ENCODE data around the gene DGKG.

DGKG gene

GRCh38 chr3:186172353-186172752 is 189.7 kb downstream of the DGKG start:
- no peak for DNase-seq (ENCODE audit: low read depth, low spot score)
- Histone ChIP-seq H3K4me1 (ENCODE audit: insufficient read depth, insufficient read length) (no peaks in the 10 kb centered on the region), H3K36me3 (ENCODE audit: insufficient read depth, insufficient read length, low read length) (no peaks in the 10 kb centered on the region), H3K27me3 (ENCODE audit: insufficient read depth, insufficient read length) (no peaks in the 10 kb centered on the region), H3K9me3 (ENCODE audit: insufficient read depth, low read length) (no peaks in the 10 kb centered on the region; the same call in 1 of the 2 replicates), H3K4me3 (ENCODE audit: insufficient read length, low read depth) (no peak overlapping the region), H3K9ac (ENCODE audit: insufficient read length, low read depth) (no peak overlapping the region)
- TF ChIP-seq ZNF274 (IDR thresholded peaks at IDR 0.05; ENCODE audit: low read depth, low read length), result no peak
- no peak for TF ChIP-seq SUZ12 (IDR thresholded peaks at IDR 0.05; ENCODE audit: extremely low read depth, insufficient read depth, insufficient read length)
- TF ChIP-seq YY1 (IDR thresholded peaks at IDR 0.05; ENCODE audit: insufficient read depth, insufficient read length), result no peak

- H3K36me3 ChIP-seq (ENCODE audit: insufficient read depth, insufficient read length, low read length), result no peaks in the 10 kb centered on the region
- no peak for DNase-seq (ENCODE audit: low read depth, low spot score)
- H3K9ac ChIP-seq (ENCODE audit: insufficient read length, low read depth), result no peak overlapping the region
- H3K4me3 ChIP-seq (ENCODE audit: insufficient read length, low read depth), result no peak overlapping the region
- no peaks in the 10 kb centered on the region for H3K9me3 ChIP-seq (ENCODE audit: insufficient read depth, low read length)
- TF ChIP-seq ZNF274 (IDR thresholded peaks at IDR 0.05; ENCODE audit: low read depth, low read length) (no peak), YY1 (IDR thresholded peaks at IDR 0.05; ENCODE audit: insufficient read depth, insufficient read length) (no peak), SUZ12 (IDR thresholded peaks at IDR 0.05; ENCODE audit: extremely low read depth, insufficient read depth, insufficient read length) (no peak)
- no peaks in the 10 kb centered on the region for H3K27me3 ChIP-seq (ENCODE audit: insufficient read depth, insufficient read length)
- no peaks in the 10 kb centered on the region for H3K4me1 ChIP-seq (ENCODE audit: insufficient read depth, insufficient read length)
These were observed 190.5 kb downstream of the DGKG start for GRCh38 chr3:186171521-186171920.

- H3K27me3 ChIP-seq (ENCODE audit: insufficient read depth, insufficient read length), result no peaks in the 10 kb centered on the region
- no peak for TF ChIP-seq SUZ12 (IDR thresholded peaks at IDR 0.05; ENCODE audit: extremely low read depth, insufficient read depth, insufficient read length)
- no peak for TF ChIP-seq ZNF274 (IDR thresholded peaks at IDR 0.05; ENCODE audit: low read depth, low read length)
- TF ChIP-seq YY1 (IDR thresholded peaks at IDR 0.05; ENCODE audit: insufficient read depth, insufficient read length), result no peak
- H3K4me1 ChIP-seq (ENCODE audit: insufficient read depth, insufficient read length), result no peaks in the 10 kb centered on the region
- no peaks in the 10 kb centered on the region for H3K36me3 ChIP-seq (ENCODE audit: insufficient read depth, insufficient read length, low read length)
- no peaks in the 10 kb centered on the region for H3K9me3 ChIP-seq (ENCODE audit: insufficient read depth, low read length)
- no peak overlapping the region for H3K9ac ChIP-seq (ENCODE audit: insufficient read length, low read depth)
- no peak for DNase-seq (ENCODE audit: low read depth, low spot score)
- no peak overlapping the region for H3K4me3 ChIP-seq (ENCODE audit: insufficient read length, low read depth)
These were observed 191.5 kb downstream of the DGKG start for GRCh38 chr3:186170516-186170915.

GRCh38 chr3:186169379-186169778 is 192.7 kb downstream of the DGKG start:
- H3K36me3 ChIP-seq (ENCODE audit: insufficient read depth, insufficient read length, low read length), result no peaks in the 10 kb centered on the region
- TF ChIP-seq YY1 (IDR thresholded peaks at IDR 0.05; ENCODE audit: insufficient read depth, insufficient read length) (no peak), SUZ12 (IDR thresholded peaks at IDR 0.05; ENCODE audit: extremely low read depth, insufficient read depth, insufficient read length) (no peak), ZNF274 (IDR thresholded peaks at IDR 0.05; ENCODE audit: low read depth, low read length) (no peak)
- no peak overlapping the region for H3K4me3 ChIP-seq (ENCODE audit: insufficient read length, low read depth)
- DNase-seq (ENCODE audit: low read depth, low spot score), result no peak
- H3K27me3 ChIP-seq (ENCODE audit: insufficient read depth, insufficient read length), result peaks cover 3% of the 10 kb centered on the region
- H3K4me1 ChIP-seq (ENCODE audit: insufficient read depth, insufficient read length), result no peaks in the 10 kb centered on the region
- no peaks in the 10 kb centered on the region for H3K9me3 ChIP-seq (ENCODE audit: insufficient read depth, low read length)
- H3K9ac ChIP-seq (ENCODE audit: insufficient read length, low read depth), result no peak overlapping the region

GRCh38 chr3:186168976-186169375 is 193.1 kb downstream of the DGKG start:
- H3K27me3 ChIP-seq (ENCODE audit: insufficient read depth, insufficient read length), result peaks cover 3% of the 10 kb centered on the region
- no peak for TF ChIP-seq YY1 (IDR thresholded peaks at IDR 0.05; ENCODE audit: insufficient read depth, insufficient read length)
- no peak for TF ChIP-seq SUZ12 (IDR thresholded peaks at IDR 0.05; ENCODE audit: extremely low read depth, insufficient read depth, insufficient read length)
- no peak for TF ChIP-seq ZNF274 (IDR thresholded peaks at IDR 0.05; ENCODE audit: low read depth, low read length)
- no peak overlapping the region for H3K9ac ChIP-seq (ENCODE audit: insufficient read length, low read depth)
- no peaks in the 10 kb centered on the region for H3K36me3 ChIP-seq (ENCODE audit: insufficient read depth, insufficient read length, low read length)
- H3K4me1 ChIP-seq (ENCODE audit: insufficient read depth, insufficient read length), result no peaks in the 10 kb centered on the region
- H3K9me3 ChIP-seq (ENCODE audit: insufficient read depth, low read length), result no peaks in the 10 kb centered on the region
- no peak overlapping the region for H3K4me3 ChIP-seq (ENCODE audit: insufficient read length, low read depth)
- no peak for DNase-seq (ENCODE audit: low read depth, low spot score)

GRCh38 chr3:186167646-186168395 is 194.2 kb downstream of the DGKG start:
- Histone ChIP-seq H3K9me3 (ENCODE audit: insufficient read depth, low read length) (no peaks in the 10 kb centered on the region), H3K27me3 (ENCODE audit: insufficient read depth, insufficient read length) (peaks cover 3% of the 10 kb centered on the region), H3K4me1 (ENCODE audit: insufficient read depth, insufficient read length) (no peaks in the 10 kb centered on the region), H3K4me3 (ENCODE audit: insufficient read length, low read depth) (no peak overlapping the region), H3K9ac (ENCODE audit: insufficient read length, low read depth) (no peak overlapping the region), H3K36me3 (ENCODE audit: insufficient read depth, insufficient read length, low read length) (no peaks in the 10 kb centered on the region)
- no peak for DNase-seq (ENCODE audit: low read depth, low spot score)
- TF ChIP-seq YY1 (IDR thresholded peaks at IDR 0.05; ENCODE audit: insufficient read depth, insufficient read length) (no peak), SUZ12 (IDR thresholded peaks at IDR 0.05; ENCODE audit: extremely low read depth, insufficient read depth, insufficient read length) (no peak), ZNF274 (IDR thresholded peaks at IDR 0.05; ENCODE audit: low read depth, low read length) (no peak)

- H3K9me3 ChIP-seq (ENCODE audit: insufficient read depth, low read length), result no peaks in the 10 kb centered on the region
- H3K4me3 ChIP-seq (ENCODE audit: insufficient read length, low read depth), result no peak overlapping the region
- TF ChIP-seq YY1 (IDR thresholded peaks at IDR 0.05; ENCODE audit: insufficient read depth, insufficient read length), result no peak
- TF ChIP-seq SUZ12 (IDR thresholded peaks at IDR 0.05; ENCODE audit: extremely low read depth, insufficient read depth, insufficient read length), result no peak
- TF ChIP-seq ZNF274 (IDR thresholded peaks at IDR 0.05; ENCODE audit: low read depth, low read length), result no peak
- H3K36me3 ChIP-seq (ENCODE audit: insufficient read depth, insufficient read length, low read length), result no peaks in the 10 kb centered on the region
- H3K4me1 ChIP-seq (ENCODE audit: insufficient read depth, insufficient read length), result no peaks in the 10 kb centered on the region
- no peak overlapping the region for H3K9ac ChIP-seq (ENCODE audit: insufficient read length, low read depth)
- DNase-seq (ENCODE audit: low read depth, low spot score), result no peak
- peaks cover 3% of the 10 kb centered on the region for H3K27me3 ChIP-seq (ENCODE audit: insufficient read depth, insufficient read length)
These were observed 195.3 kb downstream of the DGKG start for GRCh38 chr3:186166491-186167288.

Measured in NT2/D1 (cell line).